GM23248 (cell line): ENCODE measurements around the gene EFNA2. TPM values are rescaled to one million over a fixed set of nuclear protein-coding genes. Genes with fewer than 3 reads are reported as not detected.
"Not testable (repeated sequence)": the region's sequence is repeated elsewhere in the genome, so short reads cannot be mapped to it uniquely, and the experiment has no call there.

Source experiments
- DNase-seq: peaks from one replicate; pipeline ENCODE4 v3.0.0-alpha.2; 2015
- H2AFZ ChIP-seq: fragments of 200-600 bp; sonication (generic); 2 replicates; pipeline ENCODE4 v1.6.1; 2016; ENCODE audit warnings: antibody characterized with exemption
- H3F3A ChIP-seq: fragments of 200-600 bp; sonication (generic); 2 replicates; pipeline ENCODE4 v1.6.1; 2016; ENCODE audit warnings: mild to moderate bottlenecking, antibody characterized with exemption, mixed run types; ENCODE audit not compliant: insufficient read depth
- H3K27ac ChIP-seq: fragments of 200-600 bp; sonication (generic); 2 replicates; pipeline ENCODE4 v1.5.1; 2016; ENCODE audit warnings: mild to moderate bottlenecking
- H3K27me3 ChIP-seq: fragments of 200-600 bp; sonication (generic); replicated peaks from 2 replicates; pipeline ENCODE4 v1.6.1; 2016; ENCODE audit warnings: mild to moderate bottlenecking; ENCODE audit not compliant: insufficient read depth
- H3K36me3 ChIP-seq: fragments of 200-600 bp; sonication (generic); 2 replicates; pipeline ENCODE4 v1.6.1; 2016; ENCODE audit warnings: low read depth, mild to moderate bottlenecking
- H3K4me1 ChIP-seq: fragments of 200-600 bp; sonication (generic); 2 replicates; pipeline ENCODE4 v1.6.1; 2016; ENCODE audit warnings: mild to moderate bottlenecking; ENCODE audit not compliant: insufficient read depth
- H3K4me2 ChIP-seq: fragments of 200-600 bp; sonication (generic); one replicate; pipeline ENCODE4 v1.6.1; 2016; ENCODE audit warnings: mild to moderate bottlenecking; ENCODE audit not compliant: unreplicated experiment
- H3K4me3 ChIP-seq: fragments of 200-600 bp; sonication (generic); 2 replicates; pipeline ENCODE4 v1.5.1; 2016; ENCODE audit warnings: mild to moderate bottlenecking
- H3K79me2 ChIP-seq: fragments of 200-600 bp; sonication (generic); 2 replicates; pipeline ENCODE4 v1.6.1; 2016; ENCODE audit warnings: mild to moderate bottlenecking; ENCODE audit not compliant: insufficient read depth
- H3K9ac ChIP-seq: fragments of 200-600 bp; sonication (generic); 2 replicates; pipeline ENCODE4 v1.6.1; 2016; ENCODE audit warnings: mild to moderate bottlenecking
- H3K9me2 ChIP-seq: fragments of 200-600 bp; sonication (generic); 2 replicates; pipeline ENCODE4 v1.6.1; 2016; ENCODE audit warnings: mixed run types, mild to moderate bottlenecking, moderate library complexity; ENCODE audit not compliant: insufficient read depth
- H3K9me3 ChIP-seq: fragments of 200-600 bp; sonication (generic); one replicate; pipeline ENCODE4 v1.6.1; 2017; ENCODE audit warnings: low read depth
- H4K20me1 ChIP-seq: fragments of 200-600 bp; sonication (generic); 2 replicates; pipeline ENCODE4 v1.6.0; 2016; ENCODE audit not compliant: insufficient read depth
- EZH2 ChIP-seq: fragments of 200-600 bp; sonication (generic); IDR thresholded peaks from 2 replicates; pipeline ENCODE4 v1.6.1; 2018; ENCODE audit warnings: antibody characterized with exemption, mild to moderate bottlenecking; ENCODE audit not compliant: insufficient read depth, poor library complexity, severe bottlenecking
- EZH2phosphoT487 ChIP-seq: fragments of 200-600 bp; sonication (generic); IDR thresholded peaks from 2 replicates; pipeline ENCODE4 v1.6.1; 2018; ENCODE audit warnings: antibody characterized with exemption, moderate library complexity, mild to moderate bottlenecking, low read depth; ENCODE audit not compliant: insufficient read depth
- WGBS, 2 experiments: methylation state at CpG; one replicate each; pipeline ENCODE4 v1.1.6; 2015 to 2017; ENCODE audit warnings: low lambda C conversion rate in 2 of 2, low coverage in 1 of 2; ENCODE audit errors: missing lambda C conversion rate in 2 of 2; 5-methylcytosine and 5-hydroxymethylcytosine counted together
- in situ Hi-C: fragments of 300-500 bp; cut with MboI; formaldehyde crosslinking; loops from 2 replicates; pipeline ENCODE4 v1.15.0; 2020
- polyA plus RNA-seq: library from polyadenylated mRNA; unstranded; fragments of >200 nt; fragmentation: Nextera tagmentation; extraction: Ambion mirVana; gene quantifications from 2 replicates; pipeline ENCODE4 v1.2.1, GENCODE V29; 2016
- total RNA-seq: library from RNA; depleted of rRNA; stranded (reverse); fragments of >200 nt; shearing (Covaris generic); gene quantifications from 2 replicates; pipeline ENCODE4 v1.2.3, GENCODE V29; 2014

Gene EFNA2
- total and polyA plus RNA-seq, 2 experiments from 2014 or later: not detected

DNA sequence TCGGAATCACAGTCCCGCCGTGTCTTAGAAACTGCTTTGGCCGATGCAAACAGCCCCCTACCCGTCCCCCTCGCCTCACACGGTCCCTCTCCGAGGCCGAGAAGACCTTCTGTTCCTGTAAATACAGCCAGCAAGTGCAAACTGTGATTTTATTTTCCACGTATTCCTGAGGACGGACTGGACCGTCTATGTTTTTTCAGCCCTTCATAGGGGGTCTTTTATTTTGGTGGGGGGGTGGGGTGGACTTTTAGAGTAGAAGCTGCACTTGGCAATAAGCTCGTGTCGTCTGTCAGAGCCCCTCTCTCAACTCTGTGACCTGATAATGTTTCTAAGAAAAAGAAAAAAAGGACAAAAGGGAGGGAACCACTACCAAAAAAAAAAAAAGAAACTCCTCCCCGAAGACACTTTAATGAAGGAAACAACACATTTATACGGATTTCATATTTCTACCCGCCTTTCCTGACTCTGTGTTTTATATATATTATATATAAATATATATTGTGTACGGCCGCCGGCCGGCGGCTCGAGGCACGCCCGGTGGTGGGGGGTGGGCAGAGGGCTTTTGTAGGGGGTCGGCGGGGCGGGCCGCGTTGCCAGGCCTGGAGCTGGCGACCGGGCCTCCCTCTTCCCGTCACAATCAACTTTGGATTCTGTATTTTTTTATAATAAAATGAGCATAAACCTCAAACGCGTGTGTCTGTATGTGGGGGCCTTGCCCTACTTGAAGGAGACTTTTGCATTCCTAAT is 15.2 kb downstream of the EFNA2 start:
- no peak for DNase-seq
- Histone ChIP-seq H3K9me3 (no peaks in the 10 kb centered on the region), H3K4me2 (no peak overlapping the region), H3K36me3 (no peaks in the 10 kb centered on the region), H3K27me3 (no peaks in the 10 kb centered on the region), H2AFZ (no peak overlapping the region), H3K27ac (no peak overlapping the region), H4K20me1 (no peaks in the 10 kb centered on the region), H3K4me1 (no peaks in the 10 kb centered on the region), H3K9ac (no peak overlapping the region), H3K4me3 (no peak overlapping the region), H3K79me2 (no peaks in the 10 kb centered on the region), H3F3A (no peaks in the 10 kb centered on the region), H3K9me2 (no peaks in the 10 kb centered on the region)
- in situ Hi-C loops: no loop called here
- WGBS, 2 experiments: 72 to 75% methylated on average over 26 to 35 of the region's 35 CpGs
- no peak for TF ChIP-seq EZH2

DNA sequence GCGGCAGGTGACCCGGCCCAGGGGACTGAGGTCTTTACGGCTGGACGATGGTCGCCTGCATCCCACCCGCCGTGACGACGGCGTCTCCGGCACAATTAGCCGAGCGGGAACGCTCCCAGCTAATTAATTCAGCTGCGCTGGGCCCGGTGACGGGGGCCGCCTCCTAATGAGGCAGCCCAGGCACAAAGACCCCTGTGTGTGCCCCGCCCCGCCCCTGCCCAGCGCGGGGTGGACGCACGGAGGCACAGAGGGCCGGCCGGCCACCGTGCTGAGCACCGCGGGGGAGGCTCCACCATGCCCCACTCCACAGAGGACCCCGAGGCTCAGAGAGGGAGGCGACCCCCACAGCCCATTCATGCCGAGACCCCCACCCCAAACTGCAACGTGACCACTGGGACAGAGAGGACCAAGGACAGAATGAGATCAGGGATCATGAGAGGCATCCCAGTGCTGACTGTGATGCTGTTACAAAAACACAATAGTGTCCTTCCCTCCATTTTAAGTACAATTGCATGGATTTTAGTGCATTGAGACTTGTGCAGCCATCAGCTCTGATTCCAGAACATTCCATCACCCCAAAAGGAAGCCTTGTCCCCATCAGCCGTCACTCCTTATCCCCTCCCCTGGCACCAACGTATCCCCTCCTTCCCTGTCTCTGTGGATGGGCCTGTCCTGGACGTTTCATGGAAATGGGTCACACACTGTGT is 17.0 kb downstream of the EFNA2 start:
- no peak overlapping the region for H2AFZ ChIP-seq
- H4K20me1 ChIP-seq: no peaks in the 10 kb centered on the region
- TF ChIP-seq EZH2phosphoT487 (no peak), EZH2 (no peak)

DNA sequence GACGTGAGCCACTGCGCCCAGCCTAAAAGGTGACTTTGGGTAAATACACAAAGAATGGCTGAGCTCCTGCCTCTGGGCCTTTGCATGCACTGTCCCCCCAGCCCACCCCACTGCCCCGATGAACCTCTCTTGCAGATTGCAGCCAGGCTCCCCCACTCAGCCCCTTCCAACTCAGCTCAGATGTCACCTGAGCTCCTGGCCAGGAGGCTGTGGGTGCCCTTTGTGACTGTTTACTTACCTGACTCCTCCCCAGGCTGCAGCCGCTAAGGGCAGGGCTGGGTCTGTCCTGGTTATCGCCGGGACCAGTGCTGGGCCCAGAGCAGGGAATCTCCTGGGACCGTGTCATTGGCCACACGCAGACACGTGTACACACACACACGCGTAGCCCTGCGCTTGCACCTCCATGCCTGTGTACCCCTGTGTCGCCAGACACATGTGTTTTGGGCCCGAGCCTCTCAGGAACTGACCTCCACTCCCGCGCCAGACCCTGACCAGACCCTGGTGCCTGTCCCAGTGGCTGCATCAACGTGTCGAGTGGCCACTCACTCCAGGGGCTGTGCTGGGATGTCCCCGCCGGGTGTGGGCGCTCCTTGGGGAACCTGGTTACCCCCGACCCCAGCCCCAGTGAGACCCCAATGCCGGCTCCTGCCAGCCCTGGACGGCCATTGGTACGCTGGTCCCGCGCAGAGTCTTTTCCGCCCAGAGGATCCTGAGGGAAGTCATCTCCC is 18.7 kb downstream of the EFNA2 start:
- no peak overlapping the region for H3K4me2 ChIP-seq
- no peaks in the 10 kb centered on the region for H3K4me1 ChIP-seq
- in situ Hi-C loops: no loop called here
- no peak overlapping the region for H3K9ac ChIP-seq
- no peak overlapping the region for H3K27ac ChIP-seq
- no peak overlapping the region for H3K4me3 ChIP-seq
- 82 to 85% methylated on average over 26 of the region's 28 CpGs for WGBS, 2 experiments
- H3K27me3 ChIP-seq: no peaks in the 10 kb centered on the region
- H2AFZ ChIP-seq: no peak overlapping the region
- H3K9me2 ChIP-seq: no peaks in the 10 kb centered on the region
- H3K79me2 ChIP-seq: no peaks in the 10 kb centered on the region
- TF ChIP-seq EZH2phosphoT487 (no peak), EZH2 (no peak)
- no peaks in the 10 kb centered on the region for H3K9me3 ChIP-seq
- no peaks in the 10 kb centered on the region for H4K20me1 ChIP-seq
- H3F3A ChIP-seq: no peaks in the 10 kb centered on the region
- no peak for DNase-seq
- no peaks in the 10 kb centered on the region for H3K36me3 ChIP-seq

More for the DNA sequence above, 17.0 kb downstream of the EFNA2 start:
- no peaks in the 10 kb centered on the region for H3K79me2 ChIP-seq
- H3K4me1 ChIP-seq: no peaks in the 10 kb centered on the region
- in situ Hi-C loops: no loop called here
- H3K9me2 ChIP-seq: no peaks in the 10 kb centered on the region
- no peak overlapping the region for H3K4me2 ChIP-seq
- no peaks in the 10 kb centered on the region for H3K36me3 ChIP-seq
- no peaks in the 10 kb centered on the region for H3K27me3 ChIP-seq
- no peak overlapping the region for H3K27ac ChIP-seq
- no peak for DNase-seq
- H3K9ac ChIP-seq: no peak overlapping the region
- H3F3A ChIP-seq: no peaks in the 10 kb centered on the region
- H3K9me3 ChIP-seq: no peaks in the 10 kb centered on the region
- H3K4me3 ChIP-seq: no peak overlapping the region
- 60 to 63% methylated on average over 18 to 36 of the region's 36 CpGs for WGBS, 2 experiments

DNA sequence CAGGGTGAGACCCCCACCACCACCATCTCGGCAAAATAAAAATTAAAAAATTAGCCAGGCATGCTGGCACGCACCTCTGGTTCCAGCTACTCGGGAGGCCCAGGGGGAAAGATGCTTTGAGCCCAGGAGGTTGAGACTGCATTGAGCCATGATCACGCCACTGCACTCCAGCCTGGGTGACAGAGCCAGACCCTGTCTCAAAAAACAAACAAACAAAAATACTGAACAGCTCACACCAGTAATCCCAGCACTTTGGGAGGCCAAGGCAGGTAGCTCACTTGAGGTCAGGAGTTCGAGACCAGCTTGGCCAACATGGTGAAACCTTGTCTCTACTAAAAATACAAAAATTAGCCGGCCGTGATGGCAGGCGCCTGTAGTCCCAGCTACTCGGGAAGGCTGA is 19.7 kb downstream of the EFNA2 start:
- DNase-seq, H3K9ac ChIP-seq, H3K27me3 ChIP-seq, H3K27ac ChIP-seq, H3K4me1 ChIP-seq, H3K9me3 ChIP-seq, H3K36me3 ChIP-seq, H3K79me2 ChIP-seq, H3K4me2 ChIP-seq, H3K9me2 ChIP-seq, H3F3A ChIP-seq, H4K20me1 ChIP-seq, H2AFZ ChIP-seq, in situ Hi-C loops, H3K4me3 ChIP-seq: not testable (repeated sequence)
- 80 to 87% methylated on average over 9 of the region's 9 CpGs for WGBS, 2 experiments
